K562 (cell line): ENCODE measurements around the gene RAI2. TPM values are rescaled to one million over a fixed set of nuclear protein-coding genes. Genes with fewer than 3 reads are reported as not detected.

Source experiments
- ATAC-seq: fragments of 200-7000 bp; cut with Tn5 transposase; 3 replicates; pipeline ENCODE4 v1.9.1; 2020; ENCODE audit warnings: moderate library complexity
- BruUV-seq: library from RNA; stranded (reverse); fragments of 400-500 nt; replicated peaks from 2 replicates; lab custom pipeline; 2021; lab: Mats Ljungman, UMichigan
- CTCF ChIA-PET: fragments of 300-600 bp; formaldehyde crosslinking; extraction: SDS; loops from one replicate; lab custom pipeline; 2021; ENCODE audit warnings: low intra/inter-chr PET ratio; lab: Yijun Ruan, JAX
- POLR2A ChIA-PET: fragments of 300-600, 350-650 bp; sonication (Branson Sonifier 250); formaldehyde crosslinking; extraction: SDS; loops from one replicate; lab custom pipeline; 2021; ENCODE audit warnings: antibody characterized with exemption, inconsistent platforms; lab: Yijun Ruan, JAX
- DNase-seq, 4 experiments: peaks; one replicate each; pipeline versions ENCODE4 v3.0.0 to v3.0.0-alpha.2; 2011 to 2018; ENCODE audit warnings: low spot score in 3 of 4, mixed read lengths in 3 of 4; ENCODE audit errors: extremely low read depth in 1 of 4
- FAIRE-seq: peaks from 2 replicates; lab custom pipeline; 2011; peaks lifted over from hg19 to GRCh38; lab: Jason Lieb, UNC
- H2AFZ ChIP-seq: 2 replicates; pipeline ENCODE4 v1.6.0; 2011; ENCODE audit warnings: low read depth, low read length, control low read depth, inconsistent platforms
- H3K27ac ChIP-seq: fragments of 200-600 bp; 3 replicates; pipeline ENCODE4 v1.8.0; 2011; ENCODE audit warnings: low read depth, mild to moderate bottlenecking, control low read depth, inconsistent platforms, low read length, moderate library complexity, mixed read lengths; ENCODE audit errors: extremely low read depth
- H3K27me3 ChIP-seq, 2 experiments: fragments of 300-600 bp in 1 of 2; 2 replicates in 1 of 2; 3 replicates in 1 of 2; pipeline versions ENCODE4 v1.6.0 to v1.8.0; 2011; ENCODE audit warnings: inconsistent platforms in 2 of 2, low read length in 2 of 2, mild to moderate bottlenecking in 1 of 2, mixed read lengths in 1 of 2, moderate library complexity in 1 of 2; ENCODE audit not compliant: control insufficient read depth in 2 of 2, insufficient read depth in 2 of 2
- H3K36me3 ChIP-seq: fragments of 300-600 bp; 3 replicates; pipeline ENCODE4 v1.8.0; 2011; ENCODE audit warnings: mild to moderate bottlenecking, low read length, inconsistent platforms; ENCODE audit not compliant: control insufficient read depth, insufficient read depth
- H3K4me1 ChIP-seq, 2 experiments: fragments of 200-600 bp in 1 of 2; replicated peaks in 1 of 2; 2 replicates in 1 of 2; 3 replicates in 1 of 2; pipeline versions ENCODE4 v1.5.1 to v1.8.0; 2011; ENCODE audit warnings: inconsistent platforms in 2 of 2, low read length in 2 of 2, mild to moderate bottlenecking in 1 of 2, mixed read lengths in 1 of 2, moderate library complexity in 1 of 2; ENCODE audit not compliant: control insufficient read depth in 2 of 2, insufficient read depth in 2 of 2
- H3K4me2 ChIP-seq: 2 replicates; pipeline ENCODE4 v1.6.1; 2011; ENCODE audit warnings: low read length, control low read depth, inconsistent platforms, mixed read lengths; ENCODE audit not compliant: insufficient read depth
- H3K4me3 ChIP-seq: fragments of 200-600 bp; sonication (generic), shearing (Covaris generic); 2 replicates; pipeline ENCODE4 v1.5.1; 2016; ENCODE audit warnings: control low read depth, inconsistent platforms
- H3K79me2 ChIP-seq: fragments of 200-600 bp; 3 replicates; pipeline ENCODE4 v1.8.0; 2011; ENCODE audit warnings: low read length, inconsistent platforms; ENCODE audit not compliant: control insufficient read depth, insufficient read depth
- H3K9ac ChIP-seq, 2 experiments: 2 replicates each; pipeline versions ENCODE4 v1.6.0 to v1.6.1; 2011; ENCODE audit warnings: low read depth in 2 of 2, low read length in 2 of 2, control low read depth in 1 of 2, inconsistent platforms in 1 of 2, mild to moderate bottlenecking in 1 of 2, mixed read lengths in 1 of 2; ENCODE audit not compliant: insufficient read depth in 1 of 2
- H3K9me1 ChIP-seq: one replicate; pipeline ENCODE4 v1.6.0; 2011; ENCODE audit warnings: inconsistent platforms, mild to moderate bottlenecking, low read length, moderate library complexity; ENCODE audit not compliant: control insufficient read depth, insufficient read depth
- H3K9me3 ChIP-seq: replicated peaks from 2 replicates; pipeline ENCODE4 v1.5.1; 2011; ENCODE audit warnings: low read depth, low read length, inconsistent platforms; ENCODE audit not compliant: control insufficient read depth, insufficient read depth
- H4K20me1 ChIP-seq: replicated peaks from 2 replicates; pipeline ENCODE4 v1.6.1; 2011; ENCODE audit warnings: low read length, inconsistent platforms, mixed read lengths; ENCODE audit not compliant: control insufficient read depth, insufficient read depth
- HSF4 ChIP-seq: fragments of 250-450 bp; sonication (Bioruptor Pico); IDR thresholded peaks from 2 replicates; pipeline ENCODE4 v2.1.2; 2022; ENCODE audit warnings: mild to moderate bottlenecking, moderate library complexity, borderline replicate concordance
- LCOR ChIP-seq: sonication (generic); formaldehyde crosslinking; IDR thresholded peaks from 2 replicates; pipeline ENCODE4 v1.8.0; 2022; ENCODE audit warnings: mild to moderate bottlenecking, missing genetic modification reagents
- OTX1 ChIP-seq: fragments of 450-650 bp; formaldehyde crosslinking; IDR thresholded peaks from 2 replicates; pipeline ENCODE4 v1.4.0; 2022; ENCODE audit warnings: mild to moderate bottlenecking
- POLR3A ChIP-seq: IDR thresholded peaks from 2 replicates; pipeline ENCODE4 v1.6.1; 2011; ENCODE audit warnings: borderline replicate concordance, mild to moderate bottlenecking, moderate library complexity; ENCODE audit not compliant: insufficient read length, insufficient read depth; ENCODE audit errors: extremely low read depth
- TAF9B ChIP-seq: fragments of 450-650 bp; IDR thresholded peaks from 2 replicates; pipeline ENCODE4 v1.6.1; 2018; ENCODE audit warnings: mild to moderate bottlenecking; ENCODE audit not compliant: partially characterized antibody
- TBL1XR1 ChIP-seq, 2 experiments: IDR thresholded peaks; 2 replicates each; pipeline ENCODE4 v1.6.1; 2012; ENCODE audit warnings: improper control_type of control experiment in 2 of 2, low read length in 2 of 2, mild to moderate bottlenecking in 1 of 2
- ZBTB8A ChIP-seq: fragments of 450-650 bp; IDR thresholded peaks from 2 replicates; pipeline ENCODE4 v1.6.1; 2018; ENCODE audit warnings: mild to moderate bottlenecking, moderate library complexity; ENCODE audit not compliant: partially characterized antibody
- ZKSCAN1 ChIP-seq: fragments of 150-350 bp; IDR thresholded peaks from 2 replicates; pipeline ENCODE4 v1.6.1; 2016; ENCODE audit warnings: low read depth, low read length
- ZNF507 ChIP-seq: conservative IDR thresholded peaks from 2 replicates; pipeline ENCODE4 v1.6.1; 2017; ENCODE audit warnings: missing genetic modification characterization, missing compliant biosample characterization
- WGBS: fragments of 100-300 bp; shearing (Covaris generic); methylation state at CpG from one replicate; pipeline ENCODE4 v1.1.6; 2016; ENCODE audit warnings: low coverage, mixed read lengths; ENCODE audit not compliant: insufficient coverage; ENCODE audit errors: missing lambda C conversion rate; 5-methylcytosine and 5-hydroxymethylcytosine counted together
- in situ Hi-C: fragments of 300-500 bp; cut with MboI; formaldehyde crosslinking; loops from 4 replicates; pipeline ENCODE4 v1.15.0; 2018; ENCODE audit warnings: inconsistent platforms, mixed read lengths
- intact Hi-C: fragments of 100-400 bp; cut with micrococcal nuclease; formaldehyde crosslinking; loops from 2 replicates; pipeline ENCODE4 v1.14.2; 2022
- polyA plus RNA-seq, 8 experiments: library from polyadenylated mRNA; depleted of rRNA in 4 of 8; stranded (reverse) in 5 of 8; unstranded in 3 of 8; fragments of >200 nt; fragmentation: Nextera tagmentation in 2 of 8; fragmentation: Illumina TruSeq in 1 of 8; extraction: Ambion mirVana in 2 of 8; extraction: Trizol in 1 of 8; gene quantifications; 2 replicates each; pipeline versions ENCODE4 v1.2.1 to v1.2.3, GENCODE V29; 2011 to 2014; ENCODE audit warnings: inconsistent platforms in 1 of 8, missing spikeins in 1 of 8
- total RNA-seq, 7 experiments: library from RNA; depleted of rRNA in 6 of 7; stranded (reverse); fragments of >200 nt in 6 of 7; fragmentation: Illumina TruSeq in 2 of 7; extraction: Trizol in 2 of 7; gene quantifications; 2 replicates each; pipeline versions ENCODE4 v1.2.1 to v1.2.3, GENCODE V29; 2011 to 2021; ENCODE audit warnings: low replicate concordance in 1 of 7
- TF ChIP-seq, protein P1 (sequence below): sonication (generic); formaldehyde crosslinking; IDR thresholded peaks from 2 replicates; pipeline ENCODE4 v1.8.0; 2022; ENCODE audit warnings: mild to moderate bottlenecking, missing genetic modification reagents

RAI2 gene
- total and polyA plus RNA-seq, 9 of the 15 experiments (the other 6 are each of a cell fraction or from before 2014, with no cell fraction given) = not detected

DNA sequence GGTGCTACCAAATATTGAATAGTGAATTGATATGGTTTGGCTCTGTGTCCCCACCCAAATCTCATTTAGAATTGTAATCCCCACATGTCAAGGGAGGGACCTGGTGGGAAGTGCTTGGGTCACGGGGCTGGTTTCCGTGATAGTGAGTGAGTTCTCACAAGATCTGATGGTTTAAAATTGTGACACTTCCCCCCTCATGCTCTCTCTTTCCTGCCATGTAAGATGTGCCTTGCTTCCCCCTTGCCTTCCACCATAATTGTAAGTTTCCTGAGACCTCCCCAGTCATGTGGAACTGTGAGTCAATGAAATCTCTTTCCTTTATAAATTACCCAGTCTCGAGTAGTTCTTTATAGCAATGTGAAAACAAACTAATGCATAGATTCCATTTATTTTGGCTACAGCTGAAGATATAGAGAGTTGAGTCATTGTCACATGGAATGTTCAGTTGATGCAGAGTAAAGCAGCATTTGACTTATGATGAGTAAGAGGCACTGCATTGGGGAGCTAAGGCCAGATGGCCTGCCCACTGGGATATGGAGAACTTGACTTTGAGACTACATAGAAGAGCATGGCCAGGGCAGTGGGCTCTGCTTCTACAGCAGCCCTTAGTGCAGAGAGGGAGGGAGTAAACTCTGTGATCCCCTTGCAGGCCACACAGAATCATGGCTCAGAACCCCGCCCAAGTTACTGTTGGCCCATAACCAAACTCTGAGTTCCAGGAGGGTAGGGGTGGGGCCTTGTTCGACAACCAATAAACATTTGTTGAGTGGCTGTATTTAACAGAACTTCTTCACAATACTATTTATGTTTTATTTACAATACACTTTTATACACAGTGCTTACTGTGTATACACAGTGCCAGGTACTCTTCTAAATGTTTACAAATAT, 34.2 kb downstream of the RAI2 start:
- in situ Hi-C loops (no loop called here), intact Hi-C loops (no loop called here)
- POLR2A ChIA-PET = no interaction called here
- no peaks in the 10 kb centered on the region for H3K79me2 ChIP-seq
- FAIRE-seq (no peak), DNase-seq (no peak), ATAC-seq (no peak)
- no peaks in the 10 kb centered on the region for H3K27me3 ChIP-seq
- BruUV-seq = no TSS peak
- CTCF ChIA-PET = no interaction called here
- no peaks in the 10 kb centered on the region for H3K4me1 ChIP-seq
- H3K9me1 ChIP-seq = no peaks in the 10 kb centered on the region
- no peaks in the 10 kb centered on the region for H3K9me3 ChIP-seq
- H3K27ac ChIP-seq = no peak overlapping the region
- no peaks in the 10 kb centered on the region for H3K36me3 ChIP-seq
- WGBS = 0% methylated on average over 5 of the region's 5 CpGs
- no peak overlapping the region for H3K9ac ChIP-seq
- no peak overlapping the region for H2AFZ ChIP-seq
- H4K20me1 ChIP-seq = no peaks in the 10 kb centered on the region
- no peak overlapping the region for H3K4me2 ChIP-seq
- TF ChIP-seq TAF9B (no peak), POLR3A (no peak), HSF4 (CRISPR knock-in tag) (no peak), TBL1XR1 (IDR thresholded peaks at IDR 0.05; ENCODE audit: low read length in 2 of 2) (no peak), LCOR (CRISPR knock-in tag) (no peak), OTX1 (CRISPR knock-in tag) (no peak), ZBTB8A (no peak), ZNF507 (tag) (no peak), ZKSCAN1 (no peak)
- TF ChIP-seq, protein P1, sequence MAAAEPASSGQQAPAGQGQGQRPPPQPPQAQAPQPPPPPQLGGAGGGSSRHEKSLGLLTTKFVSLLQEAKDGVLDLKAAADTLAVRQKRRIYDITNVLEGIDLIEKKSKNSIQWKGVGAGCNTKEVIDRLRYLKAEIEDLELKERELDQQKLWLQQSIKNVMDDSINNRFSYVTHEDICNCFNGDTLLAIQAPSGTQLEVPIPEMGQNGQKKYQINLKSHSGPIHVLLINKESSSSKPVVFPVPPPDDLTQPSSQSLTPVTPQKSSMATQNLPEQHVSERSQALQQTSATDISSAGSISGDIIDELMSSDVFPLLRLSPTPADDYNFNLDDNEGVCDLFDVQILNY = no peak
- H3K4me3 ChIP-seq = no peak overlapping the region
